C4-2B (cell line): ENCODE data around the gene CDCP2.

Experiments used
- ZFX ChIP-seq: fragments of 450-650 bp; IDR thresholded peaks from 2 replicates; pipeline ENCODE4 v1.6.1; 2017
- TF ChIP-seq, protein P1 (sequence below): fragments of 450-650 bp; conservative IDR thresholded peaks from 2 replicates; pipeline ENCODE4 v1.5.1; 2017; ENCODE audit warnings: mild to moderate bottlenecking

DNA sequence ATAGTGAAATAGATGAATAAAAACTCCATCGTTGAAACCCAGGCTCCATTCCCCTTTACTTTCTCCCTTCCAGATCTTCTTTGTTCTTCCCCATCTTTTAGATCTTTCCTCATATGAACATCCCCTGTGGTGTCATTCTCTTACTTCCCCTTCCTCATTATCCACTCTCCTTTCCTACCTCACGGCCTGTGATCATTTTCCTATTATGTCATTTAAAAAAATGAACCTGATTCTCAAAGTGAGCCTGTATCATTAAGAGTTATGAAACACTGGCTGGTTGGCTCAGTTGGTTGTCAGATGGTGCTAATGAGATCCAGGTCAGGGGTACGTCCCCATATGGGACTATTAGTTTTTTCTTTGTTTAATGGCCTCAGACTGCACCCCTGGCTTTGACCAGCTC is 61.1 kb downstream of the CDCP2 start:
- TF ChIP-seq, protein P1, sequence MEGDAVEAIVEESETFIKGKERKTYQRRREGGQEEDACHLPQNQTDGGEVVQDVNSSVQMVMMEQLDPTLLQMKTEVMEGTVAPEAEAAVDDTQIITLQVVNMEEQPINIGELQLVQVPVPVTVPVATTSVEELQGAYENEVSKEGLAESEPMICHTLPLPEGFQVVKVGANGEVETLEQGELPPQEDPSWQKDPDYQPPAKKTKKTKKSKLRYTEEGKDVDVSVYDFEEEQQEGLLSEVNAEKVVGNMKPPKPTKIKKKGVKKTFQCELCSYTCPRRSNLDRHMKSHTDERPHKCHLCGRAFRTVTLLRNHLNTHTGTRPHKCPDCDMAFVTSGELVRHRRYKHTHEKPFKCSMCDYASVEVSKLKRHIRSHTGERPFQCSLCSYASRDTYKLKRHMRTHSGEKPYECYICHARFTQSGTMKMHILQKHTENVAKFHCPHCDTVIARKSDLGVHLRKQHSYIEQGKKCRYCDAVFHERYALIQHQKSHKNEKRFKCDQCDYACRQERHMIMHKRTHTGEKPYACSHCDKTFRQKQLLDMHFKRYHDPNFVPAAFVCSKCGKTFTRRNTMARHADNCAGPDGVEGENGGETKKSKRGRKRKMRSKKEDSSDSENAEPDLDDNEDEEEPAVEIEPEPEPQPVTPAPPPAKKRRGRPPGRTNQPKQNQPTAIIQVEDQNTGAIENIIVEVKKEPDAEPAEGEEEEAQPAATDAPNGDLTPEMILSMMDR = no peak
- TF ChIP-seq ZFX = no peak
